HCT116 (cell line): Measurements from ENCODE around the gene IZUMO4. TPM values are rescaled to one million over a fixed set of nuclear protein-coding genes. Genes with fewer than 3 reads are reported as not detected.

ENCODE experiments used
- ATAC-seq: fragments of 200-7000 bp; cut with Tn5 transposase; 2 replicates; pipeline ENCODE4 v1.9.1; 2020; ENCODE audit warnings: mild to moderate bottlenecking, moderate library complexity
- BruUV-seq: library from RNA; stranded (reverse); fragments of 400-500 nt; replicated peaks from 2 replicates; lab custom pipeline; 2021; lab: Mats Ljungman, UMichigan
- CTCF ChIA-PET: fragments of 300-600 bp; sonication (Branson Sonifier 250); formaldehyde crosslinking; loops from one replicate; lab custom pipeline; 2021; ENCODE audit warnings: antibody characterized with exemption; lab: Charles Lee
- POLR2A ChIA-PET: fragments of 300-600, 350-600 bp; sonication (Branson Sonifier 250); formaldehyde crosslinking; loops from one replicate; lab custom pipeline; 2021; ENCODE audit warnings: antibody characterized with exemption; lab: Charles Lee
- RAD21 ChIA-PET, 2 experiments: fragments of 300-600 bp; sonication (Branson Sonifier 250); formaldehyde crosslinking; loops; one replicate each; lab custom pipeline; 2023; ENCODE audit warnings: low total read pairs in 2 of 2; ENCODE audit not compliant: uncharacterized antibody in 2 of 2, unreplicated experiment in 2 of 2, low non-redundant PET in 1 of 2; lab: Charles Lee
- DNase-seq: peaks from one replicate; pipeline ENCODE4 v3.0.0-alpha.2; 2010; ENCODE audit warnings: low read depth, low spot score
- H2AFZ ChIP-seq: fragments of 200-600 bp; shearing (Covaris generic), sonication (generic); 2 replicates; pipeline ENCODE4 v1.6.1; 2017; ENCODE audit warnings: low read depth, mixed run types, mixed read lengths, antibody characterized with exemption, low read length; ENCODE audit not compliant: poor library complexity, severe bottlenecking
- H3K27ac ChIP-seq: 2 replicates; pipeline ENCODE4 v1.5.1; 2012; ENCODE audit warnings: low read depth, low read length
- H3K27me3 ChIP-seq: fragments of 200-600 bp; sonication (generic); 2 replicates; pipeline ENCODE4 v1.6.1; 2016; ENCODE audit warnings: mixed run types, low read length, mixed read lengths; ENCODE audit not compliant: insufficient read depth
- H3K36me3 ChIP-seq, 2 experiments: fragments of 200-500 bp in 1 of 2; fragments of 200-600 bp in 1 of 2; sonication (Bioruptor generic) in 1 of 2; sonication (generic) in 1 of 2; 2 replicates each; pipeline versions ENCODE4 v1.5.1 to v1.6.1; 2014 to 2016; ENCODE audit warnings: low read length in 2 of 2, inconsistent platforms in 1 of 2, mixed read lengths in 1 of 2, mixed run types in 1 of 2; ENCODE audit not compliant: insufficient read depth in 2 of 2, control insufficient read depth in 1 of 2
- H3K4me1 ChIP-seq, 2 experiments: fragments of 200-600 bp in 1 of 2; sonication (generic) in 1 of 2; 2 replicates each; pipeline versions ENCODE4 v1.5.1 to v1.6.1; 2012 to 2017; ENCODE audit warnings: low read length in 2 of 2, inconsistent platforms in 1 of 2, mild to moderate bottlenecking in 1 of 2, mixed read lengths in 1 of 2, mixed run types in 1 of 2, moderate library complexity in 1 of 2; ENCODE audit not compliant: insufficient read depth in 2 of 2, control insufficient read depth in 1 of 2
- H3K4me2 ChIP-seq: fragments of 200-600 bp; sonication (generic); 2 replicates; pipeline ENCODE4 v1.6.1; 2017; ENCODE audit warnings: mixed run types, low read length, mixed read lengths
- H3K4me3 ChIP-seq, 2 experiments: fragments of 200-600 bp in 1 of 2; sonication (generic) in 1 of 2; replicated peaks in 1 of 2; 2 replicates each; pipeline ENCODE4 v1.5.1; 2011 to 2016; ENCODE audit warnings: low read length in 2 of 2, control low read depth in 1 of 2, low read depth in 1 of 2, mild to moderate bottlenecking in 1 of 2, mixed read lengths in 1 of 2, mixed run types in 1 of 2
- H3K79me2 ChIP-seq: fragments of 200-600 bp; sonication (generic); 2 replicates; pipeline ENCODE4 v1.6.1; 2017; ENCODE audit warnings: mild to moderate bottlenecking, mixed run types, low read length, moderate library complexity, mixed read lengths; ENCODE audit not compliant: insufficient read depth
- H3K9ac ChIP-seq: fragments of 200-600 bp; sonication (generic); 2 replicates; pipeline ENCODE4 v1.6.1; 2016; ENCODE audit warnings: low read length, mixed read lengths
- H3K9me2 ChIP-seq: fragments of 200-600 bp; sonication (generic), shearing (Covaris generic); 2 replicates; pipeline ENCODE4 v1.6.1; 2017; ENCODE audit warnings: mixed run types, mild to moderate bottlenecking, moderate library complexity; ENCODE audit not compliant: insufficient read depth
- H3K9me3 ChIP-seq, 2 experiments: fragments of 200-500 bp in 1 of 2; fragments of 200-600 bp in 1 of 2; sonication (Bioruptor generic) in 1 of 2; sonication (generic) in 1 of 2; 2 replicates each; pipeline ENCODE4 v1.6.1; 2014 to 2017; ENCODE audit warnings: low read length in 2 of 2, mixed read lengths in 2 of 2, inconsistent platforms in 1 of 2, low read depth in 1 of 2, mild to moderate bottlenecking in 1 of 2, mixed run types in 1 of 2, moderate library complexity in 1 of 2; ENCODE audit not compliant: control insufficient read depth in 1 of 2, insufficient read depth in 1 of 2
- H4K20me1 ChIP-seq: fragments of 200-600 bp; sonication (generic), shearing (Covaris generic); 2 replicates; pipeline ENCODE4 v1.6.1; 2017; ENCODE audit warnings: mixed run types, mild to moderate bottlenecking, moderate library complexity; ENCODE audit not compliant: insufficient read depth
- EGR1 ChIP-seq: IDR thresholded peaks from 2 replicates; pipeline ENCODE4 v1.6.1; 2012; ENCODE audit warnings: low read depth
- ELF1 ChIP-seq: IDR thresholded peaks from 2 replicates; pipeline ENCODE4 v1.6.1; 2012; ENCODE audit warnings: low read depth, borderline replicate concordance
- EZH2phosphoT487 ChIP-seq: fragments of 200-600 bp; IDR thresholded peaks from 2 replicates; pipeline ENCODE4 v1.6.1; 2018; ENCODE audit warnings: antibody characterized with exemption, borderline replicate concordance
- FOSL1 ChIP-seq: IDR thresholded peaks from 2 replicates; pipeline ENCODE4 v1.6.1; 2012; ENCODE audit warnings: low read depth
- JUND ChIP-seq: IDR thresholded peaks from 2 replicates; pipeline ENCODE4 v1.6.1; 2012
- POLR2A ChIP-seq: IDR thresholded peaks from 2 replicates; pipeline ENCODE4 v1.7.0; 2011; ENCODE audit warnings: borderline replicate concordance; ENCODE audit not compliant: insufficient read depth, insufficient read length; ENCODE audit errors: extremely low read depth
- POLR2AphosphoS5 ChIP-seq: IDR thresholded peaks from 2 replicates; pipeline ENCODE4 v1.6.1; 2011; ENCODE audit warnings: mild to moderate bottlenecking, low read depth, low read length, moderate library complexity
- RAD21 ChIP-seq: IDR thresholded peaks from 2 replicates; pipeline ENCODE4 v1.6.1; 2012; ENCODE audit warnings: low read depth, mild to moderate bottlenecking
- SIN3A ChIP-seq: IDR thresholded peaks from 2 replicates; pipeline ENCODE4 v1.6.1; 2012; ENCODE audit warnings: low read depth
- SP1 ChIP-seq: IDR thresholded peaks from 2 replicates; pipeline ENCODE4 v1.6.1; 2012; ENCODE audit warnings: low read depth
- SRF ChIP-seq: IDR thresholded peaks from 2 replicates; pipeline ENCODE4 v1.6.1; 2012; ENCODE audit warnings: low read depth
- ZFX ChIP-seq: fragments of 450-650 bp; IDR thresholded peaks from 2 replicates; pipeline ENCODE4 v1.6.1; 2017
- ZNF274 ChIP-seq: fragments of 200-500 bp; sonication (Bioruptor generic); IDR thresholded peaks from 2 replicates; pipeline ENCODE4 v1.6.1; 2014; ENCODE audit warnings: mild to moderate bottlenecking, low read depth, low read length, inconsistent platforms
- intact Hi-C: fragments of 100-400 bp; cut with micrococcal nuclease; formaldehyde crosslinking; loops from 2 replicates; pipeline ENCODE4 v1.10.0; 2022
- total RNA-seq: library from RNA; stranded (reverse); gene quantifications from one replicate; pipeline ENCODE4 v1.2.1, GENCODE V29; 2021; ENCODE audit not compliant: unreplicated experiment
- TF ChIP-seq, protein P1 (sequence below): IDR thresholded peaks from 2 replicates; pipeline ENCODE4 v1.6.1; 2012
- TF ChIP-seq, protein P2 (sequence below): IDR thresholded peaks from 2 replicates; pipeline ENCODE4 v1.6.1; 2012
- TF ChIP-seq, protein P3 (sequence below), 3 experiments: fragments of 200-600 bp in 1 of 3; sonication (generic) in 1 of 3; IDR thresholded peaks in 2 of 3; conservative IDR thresholded peaks in 1 of 3; 2 replicates each; pipeline ENCODE4 v1.5.1; 2012 to 2017; ENCODE audit warnings: low read depth in 2 of 3, low read length in 2 of 3, antibody characterized with exemption in 1 of 3, borderline replicate concordance in 1 of 3, control low read depth in 1 of 3, mild to moderate bottlenecking in 1 of 3, mixed read lengths in 1 of 3, mixed run types in 1 of 3, moderate library complexity in 1 of 3; ENCODE audit not compliant: insufficient read depth in 1 of 3

The IZUMO4 gene
- total RNA-seq, 1 experiment from 2014 or later: 6.1 TPM

DNA sequence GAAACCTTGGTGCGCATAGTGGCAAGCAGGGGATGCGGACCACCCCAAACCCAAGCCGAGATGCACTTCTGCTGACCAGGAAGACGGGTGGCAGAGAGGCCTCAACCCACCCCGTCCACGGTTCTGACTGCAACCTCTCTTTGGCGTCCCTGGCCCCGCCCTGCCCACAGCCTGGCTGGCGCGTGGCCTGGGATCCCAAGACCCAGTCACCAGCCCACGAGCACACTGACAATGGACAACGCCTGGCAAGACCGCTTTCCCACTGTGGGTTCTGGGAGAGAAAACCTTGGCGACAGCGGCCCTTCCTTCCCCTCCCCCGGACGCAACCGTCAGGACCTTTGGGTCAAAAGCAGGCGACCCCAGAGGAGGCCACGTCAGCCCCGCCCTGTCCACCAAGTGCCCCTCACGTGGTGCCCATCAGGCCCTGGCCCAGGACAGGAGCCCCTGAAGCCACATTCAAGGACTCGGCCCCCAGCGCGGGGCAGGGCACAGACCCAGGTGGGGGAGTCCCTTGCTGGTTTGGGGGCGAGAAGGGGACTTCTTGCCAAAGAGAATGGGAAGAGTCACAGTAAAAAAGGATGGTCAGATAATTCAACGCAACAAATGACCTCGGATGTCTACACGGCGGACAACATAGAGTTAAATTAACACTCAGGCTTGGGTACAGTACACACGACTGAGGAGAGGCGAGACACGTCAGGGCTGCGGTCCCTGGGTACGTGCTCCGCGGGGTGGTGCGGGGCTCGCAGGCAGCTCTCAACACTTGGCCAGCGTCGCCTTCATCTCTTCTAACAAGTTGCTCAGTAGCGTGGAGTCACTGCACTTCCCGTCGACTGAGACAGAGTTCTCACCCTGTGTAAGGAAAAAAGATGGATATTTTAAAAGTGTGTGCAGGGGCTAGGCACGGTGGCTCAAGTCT, 5.0 kb downstream of the IZUMO4 start:
- peaks cover 17% of the 10 kb centered on the region; the same call in 1 of the 2 replicates for H3K79me2 ChIP-seq
- CTCF ChIA-PET: no interaction called here
- BruUV-seq: no TSS peak
- H3K4me3 ChIP-seq: no peak overlapping the region
- H2AFZ ChIP-seq: no peak overlapping the region
- no peak overlapping the region for H3K9ac ChIP-seq
- peaks cover 23 to 25% of the 10 kb centered on the region in 2 experiments; a peak in 3 of 4 replicates for H3K36me3 ChIP-seq
- H3K4me2 ChIP-seq: no peak overlapping the region
- H3K9me3 ChIP-seq: no peaks in the 10 kb centered on the region; a peak in 1 of 4 replicates
- DNase-seq: no peak
- H3K4me1 ChIP-seq: peaks cover 9 to 10% of the 10 kb centered on the region in 2 experiments
- H3K9me2 ChIP-seq: no peaks in the 10 kb centered on the region
- H4K20me1 ChIP-seq: no peaks in the 10 kb centered on the region
- no peak overlapping the region for H3K27ac ChIP-seq
- no peak for ATAC-seq
- POLR2A ChIA-PET: no interaction called here
- RAD21 ChIA-PET: no interaction called here
- no peaks in the 10 kb centered on the region for H3K27me3 ChIP-seq
- TF ChIP-seq, protein P1, sequence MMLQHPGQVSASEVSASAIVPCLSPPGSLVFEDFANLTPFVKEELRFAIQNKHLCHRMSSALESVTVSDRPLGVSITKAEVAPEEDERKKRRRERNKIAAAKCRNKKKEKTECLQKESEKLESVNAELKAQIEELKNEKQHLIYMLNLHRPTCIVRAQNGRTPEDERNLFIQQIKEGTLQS: no peak
- TF ChIP-seq RAD21 (no peak), ZNF274 (no peak), POLR2AphosphoS5 (no peak), POLR2A (no peak)
- TF ChIP-seq, all 23 proteins: peak for 0
- intact Hi-C loops: no loop called here

DNA sequence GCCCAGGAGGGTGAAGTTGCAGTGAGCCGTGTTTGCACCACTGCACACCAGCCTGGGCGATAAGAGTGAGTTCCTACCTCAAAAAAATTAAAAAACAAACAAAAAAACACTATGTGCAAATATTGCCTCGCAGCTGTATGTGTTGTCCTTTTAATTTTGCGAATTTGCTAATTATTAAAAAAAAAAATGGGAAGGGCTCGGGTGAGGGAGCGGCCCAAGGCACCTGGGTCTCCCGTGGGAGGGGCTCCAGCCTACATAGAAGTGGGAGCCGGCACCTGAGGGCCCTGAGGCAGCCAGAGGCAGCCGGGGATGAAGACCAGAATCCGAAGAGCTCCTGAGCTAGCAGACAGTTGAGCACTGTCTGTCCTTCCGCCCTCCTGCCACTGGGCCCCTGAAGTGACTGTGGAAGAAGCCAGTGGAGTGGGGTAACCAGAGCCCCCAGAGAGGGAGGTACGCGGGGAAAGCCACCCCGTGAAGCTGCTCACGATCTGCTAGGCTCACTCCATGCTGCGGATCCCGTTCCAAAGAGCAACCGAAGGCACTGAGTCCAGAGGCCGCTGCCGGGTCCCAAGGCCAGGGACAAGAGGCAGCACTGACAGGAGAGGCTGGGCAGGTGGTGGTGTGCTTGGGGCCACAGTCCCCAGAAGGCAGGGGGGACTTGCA, 6.5 kb downstream of the IZUMO4 start:
- no peaks in the 10 kb centered on the region for H3K27me3 ChIP-seq
- intact Hi-C loops: no loop called here
- no peak overlapping the region for H2AFZ ChIP-seq
- RAD21 ChIA-PET: no interaction called here
- H3K9me2 ChIP-seq: no peaks in the 10 kb centered on the region
- CTCF ChIA-PET: no interaction called here
- H3K79me2 ChIP-seq: peaks cover 17% of the 10 kb centered on the region; the same call in 1 of the 2 replicates
- ATAC-seq (no peak), DNase-seq (no peak)
- H3K9me3 ChIP-seq: no peaks in the 10 kb centered on the region; a peak in 1 of 4 replicates
- POLR2A ChIA-PET: no interaction called here
- no peak overlapping the region for H3K9ac ChIP-seq
- no peaks in the 10 kb centered on the region for H4K20me1 ChIP-seq
- no peak overlapping the region for H3K4me3 ChIP-seq
- BruUV-seq: no TSS peak
- peaks cover 30 to 36% of the 10 kb centered on the region in 2 experiments; a peak in 3 of 4 replicates for H3K36me3 ChIP-seq
- H3K27ac ChIP-seq: no peak overlapping the region
- no peaks in the 10 kb centered on the region for H3K4me1 ChIP-seq
- TF ChIP-seq SP1 (no peak), RAD21 (no peak), SRF (no peak), JUND (no peak), FOSL1 (no peak), ELF1 (no peak), ZFX (no peak), EZH2phosphoT487 (no peak), SIN3A (no peak), EGR1 (no peak)
- TF ChIP-seq, protein P2, sequence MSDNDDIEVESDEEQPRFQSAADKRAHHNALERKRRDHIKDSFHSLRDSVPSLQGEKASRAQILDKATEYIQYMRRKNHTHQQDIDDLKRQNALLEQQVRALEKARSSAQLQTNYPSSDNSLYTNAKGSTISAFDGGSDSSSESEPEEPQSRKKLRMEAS: no peak
- TF ChIP-seq, protein P1: no peak
- TF ChIP-seq, protein P3, sequence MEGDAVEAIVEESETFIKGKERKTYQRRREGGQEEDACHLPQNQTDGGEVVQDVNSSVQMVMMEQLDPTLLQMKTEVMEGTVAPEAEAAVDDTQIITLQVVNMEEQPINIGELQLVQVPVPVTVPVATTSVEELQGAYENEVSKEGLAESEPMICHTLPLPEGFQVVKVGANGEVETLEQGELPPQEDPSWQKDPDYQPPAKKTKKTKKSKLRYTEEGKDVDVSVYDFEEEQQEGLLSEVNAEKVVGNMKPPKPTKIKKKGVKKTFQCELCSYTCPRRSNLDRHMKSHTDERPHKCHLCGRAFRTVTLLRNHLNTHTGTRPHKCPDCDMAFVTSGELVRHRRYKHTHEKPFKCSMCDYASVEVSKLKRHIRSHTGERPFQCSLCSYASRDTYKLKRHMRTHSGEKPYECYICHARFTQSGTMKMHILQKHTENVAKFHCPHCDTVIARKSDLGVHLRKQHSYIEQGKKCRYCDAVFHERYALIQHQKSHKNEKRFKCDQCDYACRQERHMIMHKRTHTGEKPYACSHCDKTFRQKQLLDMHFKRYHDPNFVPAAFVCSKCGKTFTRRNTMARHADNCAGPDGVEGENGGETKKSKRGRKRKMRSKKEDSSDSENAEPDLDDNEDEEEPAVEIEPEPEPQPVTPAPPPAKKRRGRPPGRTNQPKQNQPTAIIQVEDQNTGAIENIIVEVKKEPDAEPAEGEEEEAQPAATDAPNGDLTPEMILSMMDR (IDR thresholded peaks at IDR 0.05 in 2 of 3, conservative IDR thresholded peaks at IDR 0.05 in 1 of 3; ENCODE audit: borderline replicate concordance in 1 of 3, insufficient read depth in 1 of 3, low read depth in 2 of 3, low read length in 2 of 3): no peak
- H3K4me2 ChIP-seq: no peak overlapping the region
